ENCODE results near the gene ATP11A.

- TF ChIP-seq POLR2A (IDR thresholded peaks at IDR 0.05; ENCODE audit: low read length), result no peak
- no peak for TF ChIP-seq GATA1 (IDR thresholded peaks at IDR 0.05; ENCODE audit: low read depth, low read length)
Measured at GRCh38 chr13:112803422-112803821, 113.6 kb downstream of the ATP11A start.

All from erythroblast (primary cell).